ENCODE results near the gene MBD3. TPM values are rescaled to one million over a fixed set of nuclear protein-coding genes. Genes with fewer than 3 reads are reported as not detected.
"Not testable (repeated sequence)": the region's sequence is repeated elsewhere in the genome, so short reads cannot be mapped to it uniquely, and the experiment has no call there.

Gene MBD3
- total RNA-seq, 2 donors from 2014 or later, result 71.5 to 128 TPM

DNA sequence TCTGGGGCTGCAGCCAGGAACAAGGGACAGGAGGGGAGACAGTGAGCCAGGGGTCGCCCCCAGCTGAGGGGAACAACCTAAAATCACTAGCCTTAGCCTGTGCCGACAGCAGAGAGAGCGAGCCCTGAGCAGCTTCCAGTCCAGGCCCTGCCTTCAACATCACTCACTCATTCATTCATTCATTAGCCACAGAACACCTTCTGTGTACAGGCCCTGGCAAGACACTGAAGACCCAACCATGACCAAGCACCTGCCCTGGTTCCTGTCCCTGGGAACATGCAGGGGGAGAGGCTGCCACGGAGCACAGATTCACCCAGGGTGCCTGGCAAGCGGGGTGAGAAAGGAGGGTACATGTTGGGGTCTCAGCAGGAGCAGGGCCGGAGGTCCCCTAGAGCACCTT, 29.4 kb downstream of the MBD3 start:
- no peaks in the 10 kb centered on the region for H3K4me1 Mint-ChIP-seq
- no peak overlapping the region for H3K4me3 Mint-ChIP-seq
- no peaks in the 10 kb centered on the region for H3K9me3 Mint-ChIP-seq
- no peak overlapping the region for H3K27ac Mint-ChIP-seq
- no peaks in the 10 kb centered on the region for H3K27me3 Mint-ChIP-seq
- no peaks in the 10 kb centered on the region for H3K36me3 Mint-ChIP-seq (ENCODE audit: low read depth)
- ATAC-seq (replicated peaks), result no peak

GRCh38 chr19:1561236-1561842, 31.3 kb downstream of the MBD3 start:
- H3K4me1 Mint-ChIP-seq, result no peaks in the 10 kb centered on the region
- no peaks in the 10 kb centered on the region for H3K27me3 Mint-ChIP-seq
- no peaks in the 10 kb centered on the region for H3K36me3 Mint-ChIP-seq (ENCODE audit: low read depth)
- no peak overlapping the region for H3K4me3 Mint-ChIP-seq
- no peak overlapping the region for H3K27ac Mint-ChIP-seq
- no peaks in the 10 kb centered on the region for H3K9me3 Mint-ChIP-seq
- no peak for ATAC-seq (replicated peaks)

DNA sequence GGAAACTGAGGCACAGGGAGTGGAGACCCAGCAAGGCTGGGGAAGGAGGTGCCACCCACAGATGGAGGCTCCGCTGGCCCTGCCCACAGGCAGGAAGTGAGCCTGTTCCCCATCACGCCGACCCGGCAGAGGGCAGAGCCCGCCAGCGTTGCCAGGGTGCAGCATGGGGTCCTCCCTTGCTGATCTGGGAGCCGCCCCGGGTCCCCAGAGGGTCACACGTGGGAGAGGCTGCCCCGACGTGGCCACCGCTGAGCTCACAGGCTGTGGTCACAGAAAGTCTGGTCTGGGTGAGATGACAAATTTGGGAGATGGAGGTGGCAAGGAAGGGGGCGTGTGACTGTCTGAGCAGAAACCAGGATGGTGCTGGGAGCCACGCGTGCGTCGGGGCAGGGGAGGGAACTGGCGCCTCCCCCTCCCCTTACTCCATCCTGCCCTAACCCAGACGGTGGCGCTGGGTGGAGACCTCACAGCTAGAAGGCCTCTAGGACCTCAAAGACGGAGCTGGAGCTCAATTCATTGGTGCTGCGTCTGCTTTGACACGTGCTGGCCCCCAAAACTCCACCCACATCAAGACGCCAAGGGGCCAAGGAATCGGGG, 32.3 kb downstream of the MBD3 start:
- no peaks in the 10 kb centered on the region for H3K36me3 Mint-ChIP-seq (ENCODE audit: low read depth)
- H3K4me1 Mint-ChIP-seq, result no peaks in the 10 kb centered on the region
- H3K4me3 Mint-ChIP-seq, result no peak overlapping the region
- no peak overlapping the region for H3K27ac Mint-ChIP-seq
- H3K9me3 Mint-ChIP-seq, result no peaks in the 10 kb centered on the region
- no peak for ATAC-seq (replicated peaks)
- no peaks in the 10 kb centered on the region for H3K27me3 Mint-ChIP-seq

DNA sequence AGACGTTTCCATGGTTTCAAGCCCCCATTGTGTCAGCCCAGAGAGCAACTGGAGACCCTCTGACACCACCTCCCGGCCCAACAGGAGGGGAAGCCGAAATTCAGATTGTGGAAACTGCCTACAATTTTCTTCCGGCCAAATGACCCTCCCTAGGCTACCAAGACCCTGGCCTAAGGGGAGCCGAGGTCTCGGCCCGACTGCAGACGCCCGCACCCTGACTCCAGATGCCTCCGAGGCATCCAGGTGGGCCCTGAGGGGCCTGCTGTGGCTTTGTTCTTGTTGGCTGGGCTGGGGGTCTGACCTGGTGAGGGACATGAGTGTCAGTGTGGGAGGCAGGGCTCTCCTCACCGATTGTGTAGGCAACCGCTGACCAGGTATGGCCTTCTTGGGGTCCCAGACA, 34.1 kb downstream of the MBD3 start:
- ATAC-seq (replicated peaks), result no peak
- Mint-ChIP-seq H3K27ac (no peak overlapping the region), H3K4me3 (no peak overlapping the region), H3K36me3 (ENCODE audit: low read depth) (no peaks in the 10 kb centered on the region), H3K4me1 (no peaks in the 10 kb centered on the region), H3K27me3 (no peaks in the 10 kb centered on the region), H3K9me3 (no peaks in the 10 kb centered on the region)

- no peaks in the 10 kb centered on the region for H3K36me3 Mint-ChIP-seq (ENCODE audit: low read depth)
- no peaks in the 10 kb centered on the region for H3K4me1 Mint-ChIP-seq
- peaks cover 6% of the 10 kb centered on the region for H3K27me3 Mint-ChIP-seq
- ATAC-seq (replicated peaks), result no peak
- no peak overlapping the region for H3K27ac Mint-ChIP-seq
- H3K9me3 Mint-ChIP-seq, result no peaks in the 10 kb centered on the region
- no peak overlapping the region for H3K4me3 Mint-ChIP-seq
Observed at GRCh38 chr19:1556390-1557070, 36.1 kb downstream of the MBD3 start.

DNA sequence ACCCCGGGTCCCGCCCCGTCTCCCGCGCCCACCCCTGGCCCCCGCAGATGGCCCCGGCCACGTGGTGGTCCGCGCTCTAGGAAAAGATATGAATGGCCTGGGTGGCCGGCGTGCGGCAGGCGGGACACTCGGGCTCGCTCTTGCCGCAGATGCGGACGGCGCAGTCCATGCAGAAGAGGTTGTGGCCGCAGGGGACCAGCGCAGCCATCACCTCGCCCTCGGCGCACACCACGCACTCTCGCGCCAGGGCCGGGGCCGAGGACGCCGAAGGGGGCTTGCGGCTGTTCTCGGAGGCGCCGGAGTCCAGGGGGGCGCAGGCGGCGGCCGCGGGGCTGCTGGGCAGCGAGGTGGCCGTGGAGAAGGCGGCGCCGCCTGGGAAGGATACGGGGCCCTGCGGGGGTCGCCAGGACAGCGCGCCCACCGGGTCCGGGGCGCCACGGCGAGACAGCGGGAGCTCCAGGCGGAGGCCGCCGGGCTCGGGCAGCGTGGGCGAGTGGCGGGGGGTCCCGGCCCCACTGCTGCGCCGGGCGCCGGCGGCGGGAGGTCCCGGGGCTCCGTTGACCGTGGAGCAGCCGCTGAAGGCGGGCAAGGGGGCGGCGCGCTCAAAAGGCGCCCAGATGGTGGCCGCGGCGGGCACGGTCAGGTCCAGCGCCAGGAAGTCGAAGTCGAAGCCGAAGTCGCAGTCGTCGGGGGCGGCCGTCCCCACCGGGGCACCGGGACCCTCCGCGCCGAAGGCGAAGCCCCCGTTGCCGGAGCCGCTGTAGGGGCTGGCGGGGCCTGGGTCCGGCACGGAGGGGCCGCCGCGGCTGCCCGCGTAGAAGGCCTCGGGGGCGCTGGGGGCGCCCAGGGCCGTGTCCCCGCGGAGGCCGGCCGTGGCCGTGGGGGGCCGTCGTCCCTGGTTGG, 36.9 kb downstream of the MBD3 start:
- H3K27ac Mint-ChIP-seq, result no peak overlapping the region
- no peaks in the 10 kb centered on the region for H3K36me3 Mint-ChIP-seq (ENCODE audit: low read depth)
- H3K4me3 Mint-ChIP-seq, result no peak overlapping the region
- no peaks in the 10 kb centered on the region for H3K4me1 Mint-ChIP-seq
- ATAC-seq (replicated peaks), result no peak
- H3K27me3 Mint-ChIP-seq, result peaks cover 6% of the 10 kb centered on the region
- H3K9me3 Mint-ChIP-seq, result no peaks in the 10 kb centered on the region

GRCh38 chr19:1554968-1555367, 37.7 kb downstream of the MBD3 start:
- H3K27ac Mint-ChIP-seq, result no peak overlapping the region
- H3K4me3 Mint-ChIP-seq, result no peak overlapping the region
- H3K4me1 Mint-ChIP-seq, result no peaks in the 10 kb centered on the region
- no peaks in the 10 kb centered on the region for H3K9me3 Mint-ChIP-seq
- no peaks in the 10 kb centered on the region for H3K36me3 Mint-ChIP-seq (ENCODE audit: low read depth)
- H3K27me3 Mint-ChIP-seq, result peaks cover 6% of the 10 kb centered on the region
- ATAC-seq (replicated peaks), result no peak

DNA sequence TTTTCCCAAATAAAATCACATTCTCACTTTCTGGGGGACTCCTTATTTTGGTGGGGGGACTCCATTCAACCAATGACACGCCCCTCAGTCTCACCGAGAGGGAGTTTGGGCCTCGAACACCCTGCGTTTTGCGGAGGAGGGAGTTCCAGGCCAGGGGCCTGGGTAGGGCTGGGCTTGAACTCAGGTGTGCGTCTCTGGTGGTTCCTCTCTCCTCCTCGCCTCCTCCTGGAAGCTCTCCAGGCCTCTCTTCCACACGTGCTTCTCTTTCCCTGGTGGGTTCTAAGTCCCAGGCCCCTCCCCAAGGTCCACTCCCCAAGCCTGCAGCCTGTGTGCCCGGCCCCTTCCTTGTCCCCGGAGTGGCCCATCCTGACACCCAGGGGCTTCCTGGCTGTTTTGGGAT, 39.2 kb downstream of the MBD3 start:
- Mint-ChIP-seq H3K4me1 (no peaks in the 10 kb centered on the region), H3K36me3 (ENCODE audit: low read depth) (no peaks in the 10 kb centered on the region), H3K27ac (no peak overlapping the region), H3K27me3 (peaks cover 6% of the 10 kb centered on the region), H3K4me3 (no peak overlapping the region), H3K9me3 (no peaks in the 10 kb centered on the region)
- ATAC-seq (replicated peaks), result no peak

GRCh38 chr19:1551068-1552040, 41.3 kb downstream of the MBD3 start:
- H3K4me3 Mint-ChIP-seq, result no peak overlapping the region
- no peaks in the 10 kb centered on the region for H3K4me1 Mint-ChIP-seq
- peaks cover 9% of the 10 kb centered on the region for H3K27me3 Mint-ChIP-seq
- ATAC-seq (replicated peaks), result no peak
- H3K9me3 Mint-ChIP-seq, result no peaks in the 10 kb centered on the region
- no peak overlapping the region for H3K27ac Mint-ChIP-seq
- H3K36me3 Mint-ChIP-seq (ENCODE audit: low read depth), result no peaks in the 10 kb centered on the region

DNA sequence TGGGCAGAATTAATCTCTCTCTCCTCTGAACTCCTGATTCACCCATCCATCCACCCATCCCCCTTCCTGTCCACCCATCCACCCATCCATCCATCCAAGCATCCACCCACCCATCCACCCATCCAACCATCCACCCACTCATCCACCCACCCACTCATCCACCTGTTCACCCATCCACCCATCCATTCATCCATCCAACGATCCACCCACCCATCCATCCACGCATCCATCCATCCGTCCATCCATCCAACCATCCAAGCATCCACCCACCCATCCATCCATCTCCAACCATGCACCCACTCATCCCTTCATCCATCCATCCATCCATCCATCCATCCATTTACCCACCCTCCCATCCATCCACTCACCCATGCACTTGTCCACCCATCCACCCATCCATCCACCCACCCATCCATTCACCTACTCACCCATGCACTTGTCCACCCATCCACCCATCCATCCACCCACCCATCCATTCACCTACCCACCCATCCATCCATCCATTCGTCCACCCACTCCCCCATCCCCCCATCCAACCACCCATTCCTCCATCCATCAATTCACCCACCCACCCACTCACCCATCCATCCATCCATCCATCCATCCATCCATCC, 43.2 kb downstream of the MBD3 start:
- Mint-ChIP-seq H3K4me3 (no peak overlapping the region), H3K9me3 (no peaks in the 10 kb centered on the region), H3K27ac (no peak overlapping the region), H3K36me3 (ENCODE audit: low read depth) (no peaks in the 10 kb centered on the region), H3K4me1 (no peaks in the 10 kb centered on the region), H3K27me3 (peaks cover 12% of the 10 kb centered on the region)
- ATAC-seq (replicated peaks), result no peak

- no peak overlapping the region for H3K4me3 Mint-ChIP-seq
- H3K27ac Mint-ChIP-seq, result no peak overlapping the region
- ATAC-seq (replicated peaks), result no peak
- peaks cover 14% of the 10 kb centered on the region for H3K27me3 Mint-ChIP-seq
- no peaks in the 10 kb centered on the region for H3K4me1 Mint-ChIP-seq
- no peaks in the 10 kb centered on the region for H3K9me3 Mint-ChIP-seq
- no peaks in the 10 kb centered on the region for H3K36me3 Mint-ChIP-seq (ENCODE audit: low read depth)
Observed at GRCh38 chr19:1540365-1540925, 52.2 kb downstream of the MBD3 start.

DNA sequence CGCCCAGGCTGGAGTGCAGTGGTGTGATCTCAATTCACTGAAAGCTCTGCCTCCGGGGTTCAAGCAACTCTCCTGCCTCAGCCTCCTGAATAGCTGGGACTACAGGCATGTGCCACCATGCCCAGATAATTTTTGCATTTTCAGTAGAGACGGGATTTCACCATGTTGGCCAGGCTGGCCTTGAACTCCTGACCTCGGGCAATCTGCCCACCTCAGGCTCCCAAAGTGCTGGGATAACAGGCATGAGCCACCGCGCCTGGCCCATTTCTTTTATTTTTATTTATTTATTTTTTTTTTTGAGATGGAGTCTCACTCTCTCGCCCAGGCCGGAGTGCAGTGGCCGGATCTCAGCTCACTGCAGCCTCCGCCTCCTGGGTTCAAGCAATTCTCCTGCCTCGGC, 52.9 kb downstream of the MBD3 start:
- H3K36me3 Mint-ChIP-seq (ENCODE audit: low read depth); H3K4me1 Mint-ChIP-seq; H3K4me3 Mint-ChIP-seq; H3K9me3 Mint-ChIP-seq; H3K27ac Mint-ChIP-seq; ATAC-seq (replicated peaks): not testable (repeated sequence)
- peaks cover 17% of the 10 kb centered on the region for H3K27me3 Mint-ChIP-seq

DNA sequence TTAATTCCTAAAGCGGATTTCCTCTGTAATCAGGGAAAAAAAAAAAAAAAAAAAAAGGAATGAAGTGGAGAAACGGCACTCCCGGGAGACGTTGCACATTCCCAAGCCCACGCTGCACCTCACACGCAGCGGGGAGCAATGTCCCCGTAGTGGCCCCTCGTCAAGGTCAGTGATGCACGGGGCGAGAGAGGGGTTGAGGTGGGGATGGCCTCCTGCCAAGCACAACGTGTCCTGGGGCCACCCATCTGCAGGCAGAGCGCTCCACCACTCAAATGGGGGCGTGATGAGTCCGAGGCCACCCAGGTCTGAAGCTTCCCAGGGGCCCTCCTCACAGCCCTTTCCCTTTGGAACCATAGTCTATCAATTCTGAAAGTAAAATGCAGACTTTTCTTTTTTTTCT, 53.7 kb downstream of the MBD3 start:
- no peak for ATAC-seq (replicated peaks)
- Mint-ChIP-seq H3K9me3 (no peaks in the 10 kb centered on the region), H3K27me3 (peaks cover 17% of the 10 kb centered on the region), H3K4me1 (no peaks in the 10 kb centered on the region), H3K4me3 (no peak overlapping the region), H3K27ac (no peak overlapping the region), H3K36me3 (ENCODE audit: low read depth) (no peaks in the 10 kb centered on the region)

Data from activated T-helper 17 cell treated with anti-CD3 and anti-CD28 coated beads, Interleukin-2, amount 50 U/mL, for 72 hours (primary cell).